ENCODE data around the gene RPL23.
"Not testable (repeated sequence)": the region's sequence is repeated elsewhere in the genome, so short reads cannot be mapped to it uniquely, and the experiment has no call there.

The RPL23 gene

GRCh38 chr17:38867179-38867967, 13.9 kb upstream of the RPL23 start:
- peak; percentile 90 for DNase-seq

- no peak for DNase-seq
These were observed 11.3 kb upstream of the RPL23 start for GRCh38 chr17:38864636-38865398.

- peak; percentile 78 for DNase-seq
These were observed 7.9 kb upstream of the RPL23 start for GRCh38 chr17:38861399-38861843.

- DNase-seq, result no peak
These were observed 3.8 kb upstream of the RPL23 start for GRCh38 chr17:38857271-38857670.

GRCh38 chr17:38855101-38855714, 1.7 kb upstream of the RPL23 start:
- DNase-seq, result not testable (repeated sequence)

GRCh38 chr17:38852771-38853291, 690 bp downstream of the RPL23 start:
- peak; percentile 48 for DNase-seq

GRCh38 chr17:38851434-38851833, 2.1 kb downstream of the RPL23 start:
- DNase-seq, result no peak

- no peak for DNase-seq
These were observed 3.1 kb downstream of the RPL23 start for GRCh38 chr17:38850374-38850773.

- DNase-seq, result no peak
These were observed 4.4 kb downstream of the RPL23 start for GRCh38 chr17:38848939-38849605.

GRCh38 chr17:38848557-38848891, 5.0 kb downstream of the RPL23 start:
- no peak for DNase-seq

GRCh38 chr17:38844261-38844757, 9.2 kb downstream of the RPL23 start:
- no peak for DNase-seq

GRCh38 chr17:38825762-38826247, 27.7 kb downstream of the RPL23 start:
- no peak for DNase-seq

GRCh38 chr17:38824899-38825761, 28.4 kb downstream of the RPL23 start, which contains the start of gene CWC25:
CWC25 (minus strand) TSS chr17:38825321; CDS start chr17:38825183, 138 bp downstream.
- DNase-seq, result peak; percentile 96

- DNase-seq, result peak; percentile 53
These were observed 37.8 kb downstream of the RPL23 start for GRCh38 chr17:38815576-38816193.

- DNase-seq, result no peak
These were observed 43.7 kb downstream of the RPL23 start for GRCh38 chr17:38809828-38810227.

GRCh38 chr17:38800237-38800760, 53.2 kb downstream of the RPL23 start:
- no peak for DNase-seq

- DNase-seq, result peak; percentile 99
These were observed 53.9 kb downstream of the RPL23 start, which contains the start of gene PIP4K2B for GRCh38 chr17:38799501-38800236. PIP4K2B (minus strand) TSS chr17:38799556; CDS start chr17:38799424, 132 bp downstream.

GRCh38 chr17:38798614-38799500, 54.7 kb downstream of the RPL23 start:
- DNase-seq, result peak; percentile 81

Measured in hematopoietic multipotent progenitor cell treated with erythropoietin and hydrocortisone succinate and interleukin-3 and kit ligand, for 4 days (in vitro differentiated cells).